NCI-H128 (cell line): ENCODE data around the gene NUP43.
"Not testable (repeated sequence)": the region's sequence is repeated elsewhere in the genome, so short reads cannot be mapped to it uniquely, and the experiment has no call there.

ENCODE experiments used
- DNase-seq: peaks from one replicate; lab custom pipeline; 2025; ENCODE audit not compliant: unreplicated experiment; lab: John Stamatoyannopoulos, UW

The NUP43 gene

DNA sequence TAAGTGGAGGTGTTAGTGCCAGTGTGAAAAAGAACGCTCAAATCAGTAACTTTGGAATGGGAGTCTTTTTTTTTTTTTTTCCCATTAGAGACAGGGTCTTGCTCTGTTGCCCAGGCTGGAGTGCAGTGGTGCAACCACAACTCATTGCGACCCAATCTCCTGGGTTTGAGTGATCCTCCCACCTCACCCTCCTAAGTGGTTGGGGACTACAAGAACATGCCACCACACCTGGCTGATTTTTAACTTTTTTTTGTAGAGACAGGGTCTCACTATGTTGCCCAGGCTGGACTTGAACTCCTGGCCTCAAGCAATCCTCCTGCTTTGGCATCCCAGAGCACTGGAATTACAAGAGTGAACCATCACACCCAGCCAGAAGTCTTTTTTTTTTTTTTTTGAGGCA lies 48.2 kb downstream of the NUP43 start:
- no peak for DNase-seq

DNA sequence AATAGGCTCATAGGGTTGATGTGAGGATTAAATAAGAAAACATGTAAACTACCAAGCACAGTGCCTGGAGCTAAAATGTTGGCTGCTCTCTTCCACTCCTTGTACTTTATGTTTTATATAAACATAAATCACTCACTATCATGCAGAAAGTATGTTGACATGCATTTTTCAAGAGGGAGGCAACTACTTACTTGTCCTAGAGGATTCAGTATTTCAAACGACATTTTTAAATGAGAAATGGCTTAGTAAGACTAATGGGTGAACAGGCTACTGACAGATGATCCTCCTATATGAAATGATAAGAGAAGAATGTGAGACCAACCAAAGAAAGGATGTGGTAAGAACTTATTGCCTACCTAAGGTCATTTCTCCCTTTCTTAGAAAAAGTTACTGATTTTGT lies 49.4 kb downstream of the NUP43 start:
- DNase-seq = no peak

DNA sequence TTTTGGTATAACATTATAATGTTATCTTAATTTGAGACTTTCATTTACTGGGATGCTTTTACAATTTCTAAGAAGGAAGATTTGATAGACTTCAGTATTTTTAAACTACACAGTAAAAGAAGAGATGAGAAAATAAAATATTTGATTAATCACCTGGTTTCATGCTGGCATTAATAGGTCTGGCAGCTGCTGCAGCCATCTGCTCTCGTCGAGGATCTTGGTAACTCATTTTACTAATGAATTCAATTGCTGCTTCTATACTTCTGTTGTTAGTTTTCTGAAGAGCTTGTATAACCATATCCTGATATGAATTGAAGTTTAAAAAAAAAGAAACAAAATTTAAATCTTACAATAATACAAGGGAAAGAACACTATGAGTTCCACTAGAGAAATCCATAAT lies 51.4 kb downstream of the NUP43 start:
- no peak for DNase-seq

DNA sequence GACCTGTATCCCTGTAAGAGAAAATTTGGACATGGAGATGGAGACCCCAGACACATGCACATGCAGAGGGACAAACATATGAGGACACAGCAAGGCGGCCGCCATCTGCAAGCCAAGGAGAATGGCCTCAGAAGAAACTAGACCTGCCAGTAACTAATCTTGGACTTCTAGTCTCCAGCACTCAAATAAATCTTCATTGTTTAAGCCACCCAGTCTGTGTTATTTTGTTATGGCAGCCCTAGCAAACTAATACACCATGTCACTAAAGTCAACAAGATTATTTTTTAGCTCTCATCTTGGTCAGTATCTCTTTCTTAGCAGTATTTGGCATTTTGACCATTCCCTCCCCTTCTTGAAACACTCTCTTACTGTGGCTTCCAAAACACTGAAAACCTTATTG lies 55.1 kb downstream of the NUP43 start:
- no peak for DNase-seq

DNA sequence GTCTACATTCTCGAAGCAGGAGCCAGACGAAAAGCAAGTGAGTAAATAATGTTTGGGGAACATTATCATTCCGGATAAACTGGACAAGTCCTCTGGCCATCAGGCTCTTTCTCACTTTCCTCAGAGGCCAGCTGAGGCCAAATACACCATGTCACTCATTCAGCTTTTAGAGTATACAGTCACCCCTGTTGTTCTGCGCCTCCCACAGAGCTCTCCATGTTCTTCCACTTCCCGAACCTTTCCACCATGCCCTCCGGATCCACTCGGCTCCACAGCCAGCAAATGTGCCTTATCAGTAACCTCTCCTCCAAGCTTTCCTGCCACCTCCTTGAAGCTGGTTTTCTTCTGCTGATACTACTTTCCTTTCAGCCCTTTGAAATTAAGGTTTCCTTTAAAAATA lies 60.1 kb downstream of the NUP43 start:
- no peak for DNase-seq

DNA sequence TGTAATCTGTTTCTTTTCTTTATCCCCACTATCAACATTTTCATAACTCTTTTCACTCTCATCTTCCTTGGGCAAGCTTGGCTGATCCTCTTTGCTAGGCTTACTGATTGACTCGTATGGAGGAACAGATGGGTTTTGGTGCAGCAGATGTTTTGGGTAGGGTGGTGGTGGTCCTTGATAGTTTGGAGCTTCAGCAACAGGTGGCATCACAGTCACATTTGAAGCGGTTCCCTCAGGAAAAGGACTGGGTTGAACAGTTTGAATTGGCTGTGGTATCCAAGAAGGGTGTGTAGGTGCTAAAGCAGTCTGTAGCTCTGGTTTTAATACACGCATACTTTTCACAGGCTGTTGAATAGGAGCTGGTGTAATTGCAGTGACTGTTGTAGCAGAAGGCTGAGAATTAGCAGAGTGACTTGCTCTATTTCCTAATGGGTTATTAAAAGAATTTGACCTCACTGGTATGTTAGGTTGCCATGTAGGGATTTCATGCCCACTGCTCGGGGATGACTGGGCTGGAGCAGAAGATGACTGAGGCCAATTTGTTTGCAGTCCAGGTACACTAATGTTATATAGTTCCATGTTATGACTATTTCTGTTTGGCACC lies 63.0 kb downstream of the NUP43 start:
- no peak for DNase-seq

DNA sequence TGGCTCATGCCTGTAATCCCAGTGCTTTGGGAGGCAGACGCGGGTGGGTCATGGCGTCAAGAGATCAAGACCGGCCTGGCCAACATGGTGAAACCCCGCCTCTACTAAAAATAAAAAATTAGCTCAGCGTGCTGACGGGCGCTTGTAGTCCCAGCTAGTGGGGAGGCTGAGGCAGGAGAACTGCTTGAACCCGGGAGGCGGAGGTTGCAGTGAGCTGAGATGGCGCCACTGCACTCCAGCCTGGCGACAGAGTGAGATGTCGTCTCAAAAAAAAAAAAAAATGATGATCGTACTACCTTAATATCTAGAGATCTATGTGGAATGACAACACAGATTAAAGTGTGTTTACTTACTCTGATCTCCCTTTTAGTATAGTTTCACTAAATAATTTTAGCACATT lies 64.5 kb downstream of the NUP43 start:
- not testable (repeated sequence) for DNase-seq

DNA sequence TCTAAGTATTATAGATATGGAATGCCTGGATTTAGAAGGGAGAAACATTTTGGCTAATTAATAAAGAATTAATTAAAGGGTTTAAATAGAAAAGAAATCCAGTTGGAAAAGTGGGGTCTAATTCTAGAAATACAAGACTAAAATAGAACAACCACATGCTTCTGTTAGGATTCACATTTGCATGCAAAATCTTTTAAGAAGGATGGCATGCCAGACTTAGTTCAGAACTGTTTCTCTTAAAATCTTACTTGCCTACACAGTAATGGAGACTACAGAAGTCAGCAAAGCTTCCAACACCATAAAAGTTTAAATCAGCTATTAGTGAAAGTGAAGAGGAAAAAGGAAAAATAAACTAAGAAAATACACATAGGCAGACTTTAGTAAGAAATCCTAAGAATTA lies 65.1 kb downstream of the NUP43 start:
- no peak for DNase-seq

DNA sequence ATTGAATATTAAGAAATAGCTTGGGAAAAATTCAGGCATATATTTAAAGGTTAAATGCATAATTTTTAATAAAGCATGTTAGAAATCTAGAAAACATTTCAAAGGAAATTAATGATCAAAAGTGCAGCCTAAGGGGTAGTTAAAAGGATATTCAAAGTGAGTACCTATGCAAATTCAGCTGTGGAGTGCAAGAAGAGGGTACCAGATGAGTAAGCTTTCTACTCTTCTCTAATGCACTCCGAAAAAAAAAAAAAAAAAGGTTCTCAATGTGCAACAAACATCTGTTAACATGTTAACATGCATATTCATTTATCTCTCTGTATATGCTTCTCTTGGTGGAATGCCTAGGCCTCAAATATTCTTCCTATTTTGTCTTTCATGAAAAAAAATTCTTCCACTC lies 65.8 kb downstream of the NUP43 start:
- no peak for DNase-seq
